K562 (cell line): ENCODE results near the gene SRP54. TPM values are rescaled to one million over a fixed set of nuclear protein-coding genes. Genes with fewer than 3 reads are reported as not detected.

Experiments
- ATAC-seq: fragments of 200-7000 bp; cut with Tn5 transposase; 3 replicates; pipeline ENCODE4 v1.9.1; 2020; ENCODE audit warnings: moderate library complexity
- BruUV-seq: library from RNA; stranded (reverse); fragments of 400-500 nt; replicated peaks from 2 replicates; lab custom pipeline; 2021; lab: Mats Ljungman, UMichigan
- CTCF ChIA-PET: fragments of 300-600 bp; formaldehyde crosslinking; extraction: SDS; loops from one replicate; lab custom pipeline; 2021; ENCODE audit warnings: low intra/inter-chr PET ratio; lab: Yijun Ruan, JAX
- POLR2A ChIA-PET: fragments of 300-600, 350-650 bp; sonication (Branson Sonifier 250); formaldehyde crosslinking; extraction: SDS; loops from one replicate; lab custom pipeline; 2021; ENCODE audit warnings: antibody characterized with exemption, inconsistent platforms; lab: Yijun Ruan, JAX
- DNase-seq, 4 experiments: peaks; one replicate each; pipeline versions ENCODE4 v3.0.0 to v3.0.0-alpha.2; 2011 to 2018; ENCODE audit warnings: low spot score in 3 of 4, mixed read lengths in 3 of 4; ENCODE audit errors: extremely low read depth in 1 of 4
- FAIRE-seq: peaks from 2 replicates; lab custom pipeline; 2011; peaks lifted over from hg19 to GRCh38; lab: Jason Lieb, UNC
- H2AFZ ChIP-seq: 2 replicates; pipeline ENCODE4 v1.6.0; 2011; ENCODE audit warnings: low read depth, low read length, control low read depth, inconsistent platforms
- H3K27ac ChIP-seq: fragments of 200-600 bp; 3 replicates; pipeline ENCODE4 v1.8.0; 2011; ENCODE audit warnings: low read depth, mild to moderate bottlenecking, control low read depth, inconsistent platforms, low read length, moderate library complexity, mixed read lengths; ENCODE audit errors: extremely low read depth
- H3K27me3 ChIP-seq, 2 experiments: fragments of 300-600 bp in 1 of 2; 2 replicates in 1 of 2; 3 replicates in 1 of 2; pipeline versions ENCODE4 v1.6.0 to v1.8.0; 2011; ENCODE audit warnings: inconsistent platforms in 2 of 2, low read length in 2 of 2, mild to moderate bottlenecking in 1 of 2, mixed read lengths in 1 of 2, moderate library complexity in 1 of 2; ENCODE audit not compliant: control insufficient read depth in 2 of 2, insufficient read depth in 2 of 2
- H3K36me3 ChIP-seq: fragments of 300-600 bp; 3 replicates; pipeline ENCODE4 v1.8.0; 2011; ENCODE audit warnings: mild to moderate bottlenecking, low read length, inconsistent platforms; ENCODE audit not compliant: control insufficient read depth, insufficient read depth
- H3K4me1 ChIP-seq, 2 experiments: fragments of 200-600 bp in 1 of 2; replicated peaks in 1 of 2; 2 replicates in 1 of 2; 3 replicates in 1 of 2; pipeline versions ENCODE4 v1.5.1 to v1.8.0; 2011; ENCODE audit warnings: inconsistent platforms in 2 of 2, low read length in 2 of 2, mild to moderate bottlenecking in 1 of 2, mixed read lengths in 1 of 2, moderate library complexity in 1 of 2; ENCODE audit not compliant: control insufficient read depth in 2 of 2, insufficient read depth in 2 of 2
- H3K4me2 ChIP-seq: 2 replicates; pipeline ENCODE4 v1.6.1; 2011; ENCODE audit warnings: low read length, control low read depth, inconsistent platforms, mixed read lengths; ENCODE audit not compliant: insufficient read depth
- H3K4me3 ChIP-seq: fragments of 200-600 bp; sonication (generic), shearing (Covaris generic); 2 replicates; pipeline ENCODE4 v1.5.1; 2016; ENCODE audit warnings: control low read depth, inconsistent platforms
- H3K79me2 ChIP-seq: fragments of 200-600 bp; 3 replicates; pipeline ENCODE4 v1.8.0; 2011; ENCODE audit warnings: low read length, inconsistent platforms; ENCODE audit not compliant: control insufficient read depth, insufficient read depth
- H3K9ac ChIP-seq, 2 experiments: 2 replicates each; pipeline versions ENCODE4 v1.6.0 to v1.6.1; 2011; ENCODE audit warnings: low read depth in 2 of 2, low read length in 2 of 2, control low read depth in 1 of 2, inconsistent platforms in 1 of 2, mild to moderate bottlenecking in 1 of 2, mixed read lengths in 1 of 2; ENCODE audit not compliant: insufficient read depth in 1 of 2
- H3K9me1 ChIP-seq: one replicate; pipeline ENCODE4 v1.6.0; 2011; ENCODE audit warnings: inconsistent platforms, mild to moderate bottlenecking, low read length, moderate library complexity; ENCODE audit not compliant: control insufficient read depth, insufficient read depth
- H3K9me3 ChIP-seq: replicated peaks from 2 replicates; pipeline ENCODE4 v1.5.1; 2011; ENCODE audit warnings: low read depth, low read length, inconsistent platforms; ENCODE audit not compliant: control insufficient read depth, insufficient read depth
- H4K20me1 ChIP-seq: replicated peaks from 2 replicates; pipeline ENCODE4 v1.6.1; 2011; ENCODE audit warnings: low read length, inconsistent platforms, mixed read lengths; ENCODE audit not compliant: control insufficient read depth, insufficient read depth
- BCLAF1 ChIP-seq, 2 experiments: fragments of 450-650 bp in 1 of 2; IDR thresholded peaks; 2 replicates each; pipeline ENCODE4 v1.6.1; 2011 to 2017; ENCODE audit warnings: low read depth in 2 of 2, antibody characterized with exemption in 1 of 2, borderline replicate concordance in 1 of 2, low read length in 1 of 2, mild to moderate bottlenecking in 1 of 2, mixed read lengths in 1 of 2; ENCODE audit not compliant: control insufficient read depth in 1 of 2
- CREB5 ChIP-seq: fragments of 250-450 bp; sonication (Bioruptor Pico); IDR thresholded peaks from 2 replicates; pipeline ENCODE4 v1.5.0; 2020; ENCODE audit warnings: mild to moderate bottlenecking
- GATAD2B ChIP-seq: fragments of 450-650 bp; IDR thresholded peaks from 2 replicates; pipeline ENCODE4 v1.6.1; 2017; ENCODE audit warnings: mild to moderate bottlenecking, borderline replicate concordance
- KLF13 ChIP-seq: fragments of 450-650 bp; IDR thresholded peaks from 2 replicates; pipeline ENCODE4 v1.6.1; 2016; ENCODE audit warnings: missing genetic modification characterization, low read depth, mild to moderate bottlenecking, missing compliant biosample characterization, moderate library complexity, borderline replicate concordance
- MBD2 ChIP-seq: sonication (generic); IDR thresholded peaks from 2 replicates; pipeline ENCODE4 v1.6.1; 2016; ENCODE audit warnings: low read depth, borderline replicate concordance
- MYC ChIP-seq, 2 experiments: fragments of 250-450 bp in 1 of 2; sonication (Bioruptor Pico) in 1 of 2; IDR thresholded peaks; 2 replicates each; pipeline versions ENCODE4 v1.5.1 to v1.6.1; 2012 to 2021; ENCODE audit warnings: low read depth in 2 of 2, borderline replicate concordance in 1 of 2, improper control_type of control experiment in 1 of 2, low read length in 1 of 2, mild to moderate bottlenecking in 1 of 2, moderate library complexity in 1 of 2
- NFE2L1 ChIP-seq: fragments of 450-650 bp; IDR thresholded peaks from 2 replicates; pipeline ENCODE4 v1.6.1; 2016; ENCODE audit warnings: missing genetic modification characterization, low read depth, mild to moderate bottlenecking, missing compliant biosample characterization, moderate library complexity, borderline replicate concordance
- TOE1 ChIP-seq, 2 experiments: fragments of 450-650 bp in 1 of 2; sonication (generic) in 1 of 2; formaldehyde crosslinking in 1 of 2; IDR thresholded peaks; 2 replicates each; pipeline versions ENCODE4 v1.7.1 to v1.8.0; 2016 to 2022; ENCODE audit warnings: borderline replicate concordance in 2 of 2, mild to moderate bottlenecking in 2 of 2, antibody characterized with exemption in 1 of 2, inconsistent platforms in 1 of 2, low read depth in 1 of 2, missing genetic modification reagents in 1 of 2, moderate library complexity in 1 of 2
- ZNF347 ChIP-seq: fragments of 450-650 bp; formaldehyde crosslinking; IDR thresholded peaks from 2 replicates; pipeline ENCODE4 v1.4.0; 2020; ENCODE audit warnings: low read depth, mild to moderate bottlenecking, moderate library complexity
- ZNF449 ChIP-seq: fragments of 250-450 bp; sonication (Bioruptor Pico); IDR thresholded peaks from 2 replicates; pipeline ENCODE4 v1.8.0; 2022; ENCODE audit warnings: moderate library complexity, mild to moderate bottlenecking, inconsistent platforms
- ZNF77 ChIP-seq: fragments of 250-450 bp; sonication (Bioruptor Pico); IDR thresholded peaks from 2 replicates; pipeline ENCODE4 v1.5.0; 2020
- ZNF780A ChIP-seq: fragments of 250-450 bp; sonication (Bioruptor Pico); IDR thresholded peaks from 2 replicates; pipeline ENCODE4 v1.5.0; 2021; ENCODE audit warnings: mild to moderate bottlenecking
- whole genome bisulfite sequencing: fragments of 100-300 bp; shearing (Covaris generic); methylation state at CpG from one replicate; pipeline ENCODE4 v1.1.6; 2016; ENCODE audit warnings: low coverage, mixed read lengths; ENCODE audit not compliant: insufficient coverage; ENCODE audit errors: missing lambda C conversion rate; 5-methylcytosine and 5-hydroxymethylcytosine counted together
- in situ Hi-C: fragments of 300-500 bp; cut with MboI; formaldehyde crosslinking; loops from 4 replicates; pipeline ENCODE4 v1.15.0; 2018; ENCODE audit warnings: inconsistent platforms, mixed read lengths
- intact Hi-C: fragments of 100-400 bp; cut with micrococcal nuclease; formaldehyde crosslinking; loops from 2 replicates; pipeline ENCODE4 v1.14.2; 2022
- polyA plus RNA-seq, 8 experiments: library from polyadenylated mRNA; depleted of rRNA in 4 of 8; stranded (reverse) in 5 of 8; unstranded in 3 of 8; fragments of >200 nt; fragmentation: Nextera tagmentation in 2 of 8; fragmentation: Illumina TruSeq in 1 of 8; extraction: Ambion mirVana in 2 of 8; extraction: Trizol in 1 of 8; gene quantifications; 2 replicates each; pipeline versions ENCODE4 v1.2.1 to v1.2.3, GENCODE V29; 2011 to 2014; ENCODE audit warnings: inconsistent platforms in 1 of 8, missing spikeins in 1 of 8
- total RNA-seq, 7 experiments: library from RNA; depleted of rRNA in 6 of 7; stranded (reverse); fragments of >200 nt in 6 of 7; fragmentation: Illumina TruSeq in 2 of 7; extraction: Trizol in 2 of 7; gene quantifications; 2 replicates each; pipeline versions ENCODE4 v1.2.1 to v1.2.3, GENCODE V29; 2011 to 2021; ENCODE audit warnings: low replicate concordance in 1 of 7
- TF ChIP-seq, protein P1 (sequence below): fragments of 450-650 bp; formaldehyde crosslinking; conservative IDR thresholded peaks from 2 replicates; pipeline ENCODE4 v1.4.0; 2022; ENCODE audit warnings: mild to moderate bottlenecking, missing genetic modification characterization

SRP54 gene
- total and polyA plus RNA-seq, 9 of the 15 experiments (the other 6 are each of a cell fraction or from before 2014, with no cell fraction given) = 28.6 to 69.8 (median 51.7) TPM

DNA sequence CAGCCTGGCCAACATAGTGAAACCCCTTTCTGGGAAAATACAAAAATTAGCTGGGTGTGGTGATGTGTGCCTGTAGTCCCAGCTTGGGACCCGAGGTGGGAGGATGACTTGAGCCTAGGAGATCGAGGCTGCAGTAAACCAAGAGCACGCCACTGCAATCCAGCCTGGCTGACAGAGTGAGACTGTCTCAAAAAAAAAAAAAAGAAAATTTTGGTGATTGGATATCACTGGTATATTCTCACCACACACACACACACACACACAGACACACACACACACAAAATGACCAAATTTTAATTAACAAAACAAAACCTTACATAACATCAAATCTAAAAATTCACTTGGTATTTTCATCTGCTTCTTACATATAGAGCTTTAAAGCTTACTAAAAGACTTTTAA is 59.8 kb downstream of the SRP54 start:
- DNase-seq = no peak
- ChIA-PET CTCF (no interaction called here), POLR2A (interaction anchor here (0.6 kb wide), 1 partner anchor 8 kb away, joined by 3 read pairs; no protein-coding TSS in a partner anchor)
- Histone ChIP-seq H3K9ac (no peak overlapping the region), H3K9me3 (no peaks in the 10 kb centered on the region), H3K4me3 (no peak overlapping the region), H2AFZ (no peak overlapping the region), H3K9me1 (no peaks in the 10 kb centered on the region), H4K20me1 (no peaks in the 10 kb centered on the region), H3K4me1 (peaks cover 0 to 6% of the 10 kb centered on the region in 2 experiments; a peak in 2 of 5 replicates), H3K36me3 (no peaks in the 10 kb centered on the region), H3K27me3 (no peaks in the 10 kb centered on the region), H3K4me2 (no peak overlapping the region), H3K27ac (no peak overlapping the region), H3K79me2 (peaks cover 13% of the 10 kb centered on the region)
- intact Hi-C loops = loop anchor here (10.0 kb wide), 1 partner anchor 362 kb away; the partner anchor contains the start of gene NFKBIA
- no peak for ATAC-seq
- in situ Hi-C loops = no loop called here
- no TSS peak for BruUV-seq
- WGBS = 80% methylated on average over 1 of the region's 3 CpGs
- FAIRE-seq = no peak
- TF ChIP-seq MYC (IDR thresholded peaks at IDR 0.05; ENCODE audit: low read depth, low read length) = no peak
- no peak for TF ChIP-seq MYC (CRISPR knock-in tag; IDR thresholded peaks at IDR 0.05; ENCODE audit: borderline replicate concordance, low read depth)
- TF ChIP-seq GATAD2B = no peak
- TF ChIP-seq TOE1 (IDR thresholded peaks at IDR 0.05; ENCODE audit: borderline replicate concordance) = no peak
- TF ChIP-seq TOE1 (CRISPR knock-in tag; IDR thresholded peaks at IDR 0.05; ENCODE audit: borderline replicate concordance, low read depth) = no peak
- TF ChIP-seq MBD2 = no peak
- TF ChIP-seq KLF13 (tag) = no peak
- no peak for TF ChIP-seq BCLAF1 (IDR thresholded peaks at IDR 0.05; ENCODE audit: borderline replicate concordance in 1 of 2, control insufficient read depth in 1 of 2, low read depth in 2 of 2, low read length in 1 of 2)
- no peak for TF ChIP-seq ZNF77 (CRISPR knock-in tag)
- TF ChIP-seq CREB5 (CRISPR knock-in tag) = no peak
- no peak for TF ChIP-seq ZNF780A
- TF ChIP-seq NFE2L1 (tag) = no peak
- TF ChIP-seq ZNF449 (CRISPR knock-in tag) = no peak
- no peak for TF ChIP-seq ZNF347 (CRISPR knock-in tag)
- TF ChIP-seq, protein P1, sequence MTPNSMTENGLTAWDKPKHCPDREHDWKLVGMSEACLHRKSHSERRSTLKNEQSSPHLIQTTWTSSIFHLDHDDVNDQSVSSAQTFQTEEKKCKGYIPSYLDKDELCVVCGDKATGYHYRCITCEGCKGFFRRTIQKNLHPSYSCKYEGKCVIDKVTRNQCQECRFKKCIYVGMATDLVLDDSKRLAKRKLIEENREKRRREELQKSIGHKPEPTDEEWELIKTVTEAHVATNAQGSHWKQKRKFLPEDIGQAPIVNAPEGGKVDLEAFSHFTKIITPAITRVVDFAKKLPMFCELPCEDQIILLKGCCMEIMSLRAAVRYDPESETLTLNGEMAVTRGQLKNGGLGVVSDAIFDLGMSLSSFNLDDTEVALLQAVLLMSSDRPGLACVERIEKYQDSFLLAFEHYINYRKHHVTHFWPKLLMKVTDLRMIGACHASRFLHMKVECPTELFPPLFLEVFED (CRISPR knock-in tag) = no peak
